HEK293 (cell line): ENCODE measurements around the gene CREB5.

Experiments used
- CTCF ChIA-PET: fragments of 350-600 bp; formaldehyde crosslinking; extraction: SDS; loops from one replicate; lab custom pipeline; 2021; ENCODE audit warnings: antibody characterized with exemption; lab: Yijun Ruan, JAX
- POLR2A ChIA-PET: fragments of 300-600 bp; formaldehyde crosslinking; extraction: SDS; loops from one replicate; lab custom pipeline; 2020; ENCODE audit warnings: antibody characterized with exemption, inconsistent platforms; lab: Yijun Ruan, JAX
- H3K27ac ChIP-seq: fragments of 200-500 bp; sonication (Bioruptor generic); 2 replicates; pipeline ENCODE4 v1.5.1; 2014; ENCODE audit warnings: low read depth, low read length, control low read depth, inconsistent platforms; ENCODE audit errors: extremely low read depth
- H3K36me3 ChIP-seq, 2 experiments: fragments of 200-500 bp in 1 of 2; sonication (Bioruptor generic) in 1 of 2; 1 replicate in 1 of 2; 2 replicates in 1 of 2; pipeline ENCODE4 v1.5.1; 2014 to 2017; ENCODE audit warnings: inconsistent platforms in 2 of 2, low read length in 2 of 2; ENCODE audit not compliant: control insufficient read depth in 2 of 2, insufficient read depth in 1 of 2
- H3K4me1 ChIP-seq: fragments of 200-500 bp; sonication (Bioruptor generic); 2 replicates; pipeline ENCODE4 v1.5.1; 2014; ENCODE audit warnings: mild to moderate bottlenecking, low read length, inconsistent platforms; ENCODE audit not compliant: control insufficient read depth, insufficient read depth
- H3K4me3 ChIP-seq: 2 replicates; pipeline ENCODE4 v1.5.1; 2011; ENCODE audit warnings: low read depth, mild to moderate bottlenecking, control low read depth, low read length, moderate library complexity
- H3K9me3 ChIP-seq: fragments of 200-500 bp; sonication (Bioruptor generic); 2 replicates; pipeline ENCODE4 v1.5.1; 2014; ENCODE audit warnings: low read depth, low read length, inconsistent platforms; ENCODE audit not compliant: control insufficient read depth, insufficient read depth
- OSR2 ChIP-seq: fragments of 450-650 bp; formaldehyde crosslinking; IDR thresholded peaks from 2 replicates; pipeline ENCODE4 v1.5.1; 2016; ENCODE audit warnings: missing biosample characterization, missing genetic modification characterization
- PRDM6 ChIP-seq: fragments of 450-650 bp; formaldehyde crosslinking; IDR thresholded peaks from 2 replicates; pipeline ENCODE4 v1.5.1; 2017; ENCODE audit warnings: missing biosample characterization, missing genetic modification characterization
- RBAK ChIP-seq: fragments of 450-650 bp; formaldehyde crosslinking; IDR thresholded peaks from 2 replicates; pipeline ENCODE4 v1.5.1; 2016; ENCODE audit warnings: missing biosample characterization, missing genetic modification characterization
- SCRT2 ChIP-seq: fragments of 450-650 bp; formaldehyde crosslinking; IDR thresholded peaks from 2 replicates; pipeline ENCODE4 v1.5.1; 2016; ENCODE audit warnings: missing biosample characterization, missing genetic modification characterization
- ZBTB10 ChIP-seq: fragments of 450-650 bp; formaldehyde crosslinking; IDR thresholded peaks from 2 replicates; pipeline ENCODE4 v1.5.1; 2016; ENCODE audit warnings: missing biosample characterization, missing genetic modification characterization
- ZFP37 ChIP-seq: fragments of 450-650 bp; formaldehyde crosslinking; IDR thresholded peaks from 2 replicates; pipeline ENCODE4 v1.5.1; 2016; ENCODE audit warnings: missing biosample characterization, missing genetic modification characterization
- ZNF146 ChIP-seq: fragments of 450-650 bp; formaldehyde crosslinking; IDR thresholded peaks from 2 replicates; pipeline ENCODE4 v1.5.1; 2016; ENCODE audit warnings: missing biosample characterization, missing genetic modification characterization
- ZNF169 ChIP-seq: fragments of 450-650 bp; formaldehyde crosslinking; IDR thresholded peaks from 2 replicates; pipeline ENCODE4 v1.5.1; 2016; ENCODE audit warnings: missing biosample characterization, missing genetic modification characterization
- ZNF174 ChIP-seq: fragments of 450-650 bp; formaldehyde crosslinking; IDR thresholded peaks from 2 replicates; pipeline ENCODE4 v1.5.0; 2017; ENCODE audit warnings: missing biosample characterization, mild to moderate bottlenecking, missing genetic modification characterization
- ZNF211 ChIP-seq: fragments of 450-650 bp; formaldehyde crosslinking; IDR thresholded peaks from 2 replicates; pipeline ENCODE4 v1.5.1; 2016; ENCODE audit warnings: low read depth, missing biosample characterization, missing genetic modification characterization
- ZNF214 ChIP-seq: fragments of 450-650 bp; formaldehyde crosslinking; IDR thresholded peaks from 2 replicates; pipeline ENCODE4 v1.5.1; 2017; ENCODE audit warnings: missing biosample characterization, mild to moderate bottlenecking, missing genetic modification characterization, borderline replicate concordance
- ZNF223 ChIP-seq: fragments of 450-650 bp; formaldehyde crosslinking; IDR thresholded peaks from 2 replicates; pipeline ENCODE4 v1.5.1; 2016; ENCODE audit warnings: missing biosample characterization, missing genetic modification characterization
- ZNF354C ChIP-seq: fragments of 450-650 bp; formaldehyde crosslinking; IDR thresholded peaks from 2 replicates; pipeline ENCODE4 v1.5.1; 2016; ENCODE audit warnings: missing biosample characterization, missing genetic modification characterization, low read depth, borderline replicate concordance
- ZNF391 ChIP-seq: fragments of 450-650 bp; formaldehyde crosslinking; IDR thresholded peaks from 2 replicates; pipeline ENCODE4 v1.5.1; 2016; ENCODE audit warnings: low read depth, missing biosample characterization, missing genetic modification characterization, borderline replicate concordance
- ZNF621 ChIP-seq: fragments of 450-650 bp; formaldehyde crosslinking; IDR thresholded peaks from 2 replicates; pipeline ENCODE4 v1.5.1; 2017; ENCODE audit warnings: missing biosample characterization, missing genetic modification characterization
- ZNF626 ChIP-seq: fragments of 450-650 bp; sonication (Bioruptor Pico); formaldehyde crosslinking; IDR thresholded peaks from 2 replicates; pipeline ENCODE4 v1.5.1; 2018; ENCODE audit warnings: missing biosample characterization, missing genetic modification characterization, inconsistent platforms
- ZNF76 ChIP-seq: fragments of 450-650 bp; formaldehyde crosslinking; IDR thresholded peaks from 2 replicates; pipeline ENCODE4; 2016; ENCODE audit warnings: low read depth, missing biosample characterization, missing genetic modification characterization, borderline replicate concordance
- TF ChIP-seq, protein P1 (sequence below): fragments of 450-650 bp; formaldehyde crosslinking; IDR thresholded peaks from 2 replicates; pipeline ENCODE4 v1.5.1; 2016; ENCODE audit warnings: missing biosample characterization, missing genetic modification characterization
- TF ChIP-seq, protein P2 (sequence below): fragments of 450-650 bp; formaldehyde crosslinking; IDR thresholded peaks from 2 replicates; pipeline ENCODE4 v1.5.1; 2017; ENCODE audit warnings: missing biosample characterization, missing genetic modification characterization

The CREB5 gene

DNA sequence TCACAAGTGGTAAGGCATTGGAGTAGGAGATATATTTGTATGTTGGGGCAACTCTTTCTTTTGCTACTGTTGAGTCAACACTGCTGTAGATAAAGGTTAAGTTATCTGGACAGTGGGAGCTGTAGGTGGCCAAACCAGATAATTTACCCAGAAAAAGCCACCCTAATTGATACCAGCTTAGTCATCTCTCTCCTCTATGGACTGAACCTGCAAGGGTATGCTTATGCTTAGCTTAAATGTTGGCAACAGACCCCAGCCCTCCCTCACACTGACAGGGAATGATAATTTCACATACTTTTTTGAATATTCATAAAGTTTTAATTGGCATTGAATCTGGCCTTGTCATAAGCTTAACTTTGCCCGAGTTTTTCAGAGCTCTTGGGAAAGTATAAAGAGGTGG, 66.3 kb downstream of the CREB5 start:
- CTCF ChIA-PET = interaction anchor here (0.8 to 1.3 kb wide), 2 partner anchors 14 to 89 kb away, joined by 4 to 10 read pairs; no protein-coding TSS in a partner anchor
- Histone ChIP-seq H3K4me3 (no peak overlapping the region), H3K9me3 (no peaks in the 10 kb centered on the region), H3K36me3 (no peaks in the 10 kb centered on the region), H3K4me1 (peaks cover 39% of the 10 kb centered on the region), H3K27ac (no peak overlapping the region)
- POLR2A ChIA-PET = no interaction called here
- TF ChIP-seq, protein P1, sequence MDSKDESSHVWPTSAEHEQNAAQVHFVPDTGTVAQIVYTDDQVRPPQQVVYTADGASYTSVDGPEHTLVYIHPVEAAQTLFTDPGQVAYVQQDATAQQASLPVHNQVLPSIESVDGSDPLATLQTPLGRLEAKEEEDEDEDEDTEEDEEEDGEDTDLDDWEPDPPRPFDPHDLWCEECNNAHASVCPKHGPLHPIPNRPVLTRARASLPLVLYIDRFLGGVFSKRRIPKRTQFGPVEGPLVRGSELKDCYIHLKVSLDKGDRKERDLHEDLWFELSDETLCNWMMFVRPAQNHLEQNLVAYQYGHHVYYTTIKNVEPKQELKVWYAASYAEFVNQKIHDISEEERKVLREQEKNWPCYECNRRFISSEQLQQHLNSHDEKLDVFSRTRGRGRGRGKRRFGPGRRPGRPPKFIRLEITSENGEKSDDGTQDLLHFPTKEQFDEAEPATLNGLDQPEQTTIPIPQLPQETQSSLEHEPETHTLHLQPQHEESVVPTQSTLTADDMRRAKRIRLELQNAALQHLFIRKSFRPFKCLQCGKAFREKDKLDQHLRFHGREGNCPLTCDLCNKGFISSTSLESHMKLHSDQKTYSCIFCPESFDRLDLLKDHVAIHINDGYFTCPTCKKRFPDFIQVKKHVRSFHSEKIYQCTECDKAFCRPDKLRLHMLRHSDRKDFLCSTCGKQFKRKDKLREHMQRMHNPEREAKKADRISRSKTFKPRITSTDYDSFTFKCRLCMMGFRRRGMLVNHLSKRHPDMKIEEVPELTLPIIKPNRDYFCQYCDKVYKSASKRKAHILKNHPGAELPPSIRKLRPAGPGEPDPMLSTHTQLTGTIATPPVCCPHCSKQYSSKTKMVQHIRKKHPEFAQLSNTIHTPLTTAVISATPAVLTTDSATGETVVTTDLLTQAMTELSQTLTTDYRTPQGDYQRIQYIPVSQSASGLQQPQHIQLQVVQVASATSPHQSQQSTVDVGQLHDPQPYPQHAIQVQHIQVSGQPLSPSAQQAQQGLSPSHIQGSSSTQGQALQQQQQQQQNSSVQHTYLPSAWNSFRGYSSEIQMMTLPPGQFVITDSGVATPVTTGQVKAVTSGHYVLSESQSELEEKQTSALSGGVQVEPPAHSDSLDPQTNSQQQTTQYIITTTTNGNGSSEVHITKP (tag by site-specific recombination) = no peak
- TF ChIP-seq ZNF626 (tag by site-specific recombination) (no peak), PRDM6 (tag by site-specific recombination) (0 out of 2 replicates have a peak, but pooled peaks have one; percentile 51), ZFP37 (tag by site-specific recombination) (no peak), OSR2 (peak; percentile 34; the same call in 1 of the 2 replicates), ZBTB10 (tag by site-specific recombination) (no peak), ZNF214 (tag by site-specific recombination) (no peak), ZNF174 (tag by site-specific recombination) (no peak), ZNF621 (tag by site-specific recombination) (no peak)

DNA sequence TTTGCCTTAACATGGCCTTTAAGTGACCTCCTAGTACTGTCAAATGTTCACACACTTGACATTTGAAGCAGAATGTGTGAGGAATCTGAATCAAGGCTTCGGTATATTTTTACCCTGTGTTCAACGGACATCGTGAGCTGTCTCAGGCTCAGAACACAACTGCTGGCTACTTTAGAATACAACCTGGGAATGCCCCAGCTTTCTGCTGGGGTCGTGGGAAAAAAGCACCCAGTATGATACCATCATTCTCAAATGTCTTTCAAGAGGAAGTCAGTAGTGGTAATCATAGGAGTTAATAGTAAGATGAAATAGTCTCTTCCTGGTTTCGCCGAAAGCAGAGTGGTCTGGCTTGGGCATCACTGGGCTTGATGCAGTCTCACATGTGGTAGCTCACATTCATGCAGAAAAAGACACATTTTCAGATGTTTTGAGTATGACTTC, 67.2 kb downstream of the CREB5 start:
- ChIA-PET POLR2A (interaction anchor here (0.5 kb wide), 1 partner anchor 69 kb away, joined by 3 read pairs; no protein-coding TSS in a partner anchor), CTCF (no interaction called here)
- TF ChIP-seq, protein P2, sequence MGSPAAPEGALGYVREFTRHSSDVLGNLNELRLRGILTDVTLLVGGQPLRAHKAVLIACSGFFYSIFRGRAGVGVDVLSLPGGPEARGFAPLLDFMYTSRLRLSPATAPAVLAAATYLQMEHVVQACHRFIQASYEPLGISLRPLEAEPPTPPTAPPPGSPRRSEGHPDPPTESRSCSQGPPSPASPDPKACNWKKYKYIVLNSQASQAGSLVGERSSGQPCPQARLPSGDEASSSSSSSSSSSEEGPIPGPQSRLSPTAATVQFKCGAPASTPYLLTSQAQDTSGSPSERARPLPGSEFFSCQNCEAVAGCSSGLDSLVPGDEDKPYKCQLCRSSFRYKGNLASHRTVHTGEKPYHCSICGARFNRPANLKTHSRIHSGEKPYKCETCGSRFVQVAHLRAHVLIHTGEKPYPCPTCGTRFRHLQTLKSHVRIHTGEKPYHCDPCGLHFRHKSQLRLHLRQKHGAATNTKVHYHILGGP = no peak
- TF ChIP-seq SCRT2 (tag by site-specific recombination) (no peak), RBAK (no peak), ZNF223 (no peak), ZNF354C (no peak), ZNF146 (tag by site-specific recombination) (no peak), ZNF211 (tag by site-specific recombination) (no peak), ZNF391 (tag by site-specific recombination) (no peak), ZNF169 (tag by site-specific recombination) (no peak), ZNF76 (tag by site-specific recombination) (no peak)
- no peaks in the 10 kb centered on the region for H3K9me3 ChIP-seq
- no peak overlapping the region for H3K4me3 ChIP-seq
- no peaks in the 10 kb centered on the region for H3K36me3 ChIP-seq
- H3K4me1 ChIP-seq = peaks cover 36% of the 10 kb centered on the region
- no peak overlapping the region for H3K27ac ChIP-seq
